Measurements from ENCODE around the gene HDLBP. TPM values are rescaled to one million over a fixed set of nuclear protein-coding genes. Genes with fewer than 3 reads are reported as not detected.

HDLBP gene
- total and polyA plus RNA-seq, 2 experiments from 2014 or later, result 613 to 711 TPM

DNA sequence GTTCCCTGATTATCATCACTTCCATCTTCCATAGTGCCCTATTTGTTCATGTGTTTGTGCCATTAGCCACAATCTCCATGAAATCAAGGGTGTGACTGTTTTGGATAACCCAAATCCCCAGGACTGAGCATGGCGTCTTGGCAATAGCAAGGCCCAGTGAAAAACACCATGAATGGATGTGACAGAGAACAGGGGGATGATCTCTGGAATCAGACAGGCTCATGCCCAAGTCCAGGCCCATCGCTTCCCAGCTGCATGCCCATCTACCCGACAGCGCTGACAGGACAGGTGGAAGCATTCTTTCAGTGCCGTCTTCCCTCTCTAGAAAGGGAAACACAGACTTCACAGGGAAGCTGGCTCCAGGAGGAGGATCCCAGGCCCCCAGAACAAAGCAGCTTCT, 50.0 kb downstream of the HDLBP start:
- peaks cover 80% of the 10 kb centered on the region for H3K36me3 ChIP-seq (ENCODE audit: low read depth)
- H3K9me2 ChIP-seq (ENCODE audit: insufficient read depth), result no peaks in the 10 kb centered on the region
- no peak overlapping the region for H3K4me2 ChIP-seq (ENCODE audit: unreplicated experiment)
- H3F3A ChIP-seq (ENCODE audit: insufficient read depth), result peaks cover 40% of the 10 kb centered on the region
- H2AFZ ChIP-seq, result no peak overlapping the region
- H3K4me1 ChIP-seq (ENCODE audit: insufficient read depth), result peaks cover 28% of the 10 kb centered on the region
- H3K9me3 ChIP-seq (ENCODE audit: low read depth), result no peaks in the 10 kb centered on the region
- 84 to 86% methylated on average over 5 of the region's 5 CpGs for WGBS, 2 experiments (ENCODE audit: low coverage in 1 of 2, low lambda C conversion rate in 2 of 2, missing lambda C conversion rate in 2 of 2)
- H3K27me3 ChIP-seq (replicated peaks; ENCODE audit: insufficient read depth), result no peaks in the 10 kb centered on the region
- TF ChIP-seq EZH2phosphoT487 (IDR thresholded peaks at IDR 0.05; ENCODE audit: insufficient read depth, low read depth), result no peak
- no peak for TF ChIP-seq EZH2 (IDR thresholded peaks at IDR 0.05; ENCODE audit: insufficient read depth, poor library complexity, severe bottlenecking)
- in situ Hi-C loops (cut with MboI), result no loop called here
- no peak overlapping the region for H3K9ac ChIP-seq
- H4K20me1 ChIP-seq (ENCODE audit: insufficient read depth), result peaks cover 26% of the 10 kb centered on the region
- H3K27ac ChIP-seq, result no peak overlapping the region
- no peak overlapping the region for H3K4me3 ChIP-seq
- peaks cover 100% of the 10 kb centered on the region for H3K79me2 ChIP-seq (ENCODE audit: insufficient read depth)
- no peak for DNase-seq

DNA sequence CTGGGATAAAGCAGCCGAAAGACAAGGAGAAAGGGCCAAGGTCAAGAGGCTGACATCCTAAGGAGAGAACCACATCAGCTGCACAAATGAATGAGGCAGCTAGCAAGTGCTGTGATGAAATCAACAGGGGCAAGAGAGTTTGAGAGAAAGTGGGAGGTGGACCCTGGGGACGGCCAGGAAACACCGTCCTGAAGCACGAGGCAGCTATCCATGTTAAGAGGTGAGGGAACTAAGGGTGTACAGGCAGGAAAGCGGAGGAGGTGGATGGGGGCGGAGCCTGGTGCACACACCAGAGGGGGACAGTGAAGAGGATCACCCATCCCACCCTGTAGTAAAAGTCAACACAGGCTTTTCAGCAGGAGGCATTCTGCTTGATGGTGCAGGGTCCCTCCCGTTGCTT, 52.4 kb downstream of the HDLBP start:
- WGBS, 2 experiments (ENCODE audit: low coverage in 1 of 2, low lambda C conversion rate in 2 of 2, missing lambda C conversion rate in 2 of 2), result 84 to 86% methylated on average over 6 to 7 of the region's 7 CpGs
- in situ Hi-C loops (cut with MboI), result no loop called here

DNA sequence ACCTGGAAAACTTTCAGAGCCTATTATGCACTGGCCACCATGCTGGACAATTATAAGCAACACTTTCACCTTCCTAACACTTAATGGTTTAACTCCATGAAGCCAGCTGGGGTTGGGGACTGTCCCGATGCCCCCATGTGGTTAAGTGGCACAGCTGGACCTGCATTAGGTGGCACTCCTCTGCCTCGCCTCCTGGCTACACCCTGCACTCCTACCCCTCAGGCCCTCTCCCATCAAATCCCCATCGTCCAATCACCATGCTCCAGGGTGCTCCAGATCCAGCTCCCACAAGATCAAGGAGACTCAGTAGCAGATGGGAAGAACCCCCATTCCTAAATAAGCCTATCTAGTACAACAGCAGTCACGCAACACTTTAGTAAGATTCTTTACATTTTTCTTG, 53.8 kb downstream of the HDLBP start:
- in situ Hi-C loops (cut with MboI), result no loop called here
- Histone ChIP-seq H4K20me1 (ENCODE audit: insufficient read depth) (peaks cover 17% of the 10 kb centered on the region), H3K36me3 (ENCODE audit: low read depth) (peaks cover 90% of the 10 kb centered on the region)

More for the DNA sequence above, 52.4 kb downstream of the HDLBP start:
- Histone ChIP-seq H3K27me3 (replicated peaks; ENCODE audit: insufficient read depth) (no peaks in the 10 kb centered on the region), H3K9ac (no peak overlapping the region), H3K4me2 (ENCODE audit: unreplicated experiment) (no peak overlapping the region), H2AFZ (no peak overlapping the region), H3K9me3 (ENCODE audit: low read depth) (no peaks in the 10 kb centered on the region), H3K36me3 (ENCODE audit: low read depth) (peaks cover 89% of the 10 kb centered on the region), H3K79me2 (ENCODE audit: insufficient read depth) (peaks cover 100% of the 10 kb centered on the region), H4K20me1 (ENCODE audit: insufficient read depth) (peaks cover 13% of the 10 kb centered on the region), H3K4me1 (ENCODE audit: insufficient read depth) (peaks cover 8% of the 10 kb centered on the region; the same call in 1 of the 2 replicates), H3K27ac (no peak overlapping the region), H3F3A (ENCODE audit: insufficient read depth) (peaks cover 49% of the 10 kb centered on the region), H3K4me3 (no peak overlapping the region), H3K9me2 (ENCODE audit: insufficient read depth) (no peaks in the 10 kb centered on the region)
- no peak for TF ChIP-seq EZH2 (IDR thresholded peaks at IDR 0.05; ENCODE audit: insufficient read depth, poor library complexity, severe bottlenecking)
- no peak for TF ChIP-seq EZH2phosphoT487 (IDR thresholded peaks at IDR 0.05; ENCODE audit: insufficient read depth, low read depth)
- no peak for DNase-seq

DNA sequence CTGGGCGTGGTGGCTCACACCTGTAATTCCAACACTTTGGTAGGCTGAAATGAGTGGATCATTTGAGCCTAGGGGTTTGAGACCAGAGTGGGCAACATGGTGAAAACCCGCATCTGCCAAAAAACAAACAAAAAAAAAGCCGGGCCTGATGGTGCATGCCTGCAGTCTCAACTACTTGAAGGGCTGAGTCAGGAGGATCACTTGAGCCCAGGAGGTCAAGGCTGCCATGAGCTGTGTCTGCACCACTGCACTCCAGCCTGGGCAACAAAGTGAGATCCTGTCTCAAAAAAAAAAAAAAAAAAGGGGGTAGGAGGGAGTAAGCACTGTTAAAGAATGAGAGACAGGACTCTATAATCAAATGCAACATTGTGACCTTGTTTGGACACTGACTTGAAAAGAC, 54.6 kb downstream of the HDLBP start:
- Histone ChIP-seq H4K20me1 (ENCODE audit: insufficient read depth) (peaks cover 17% of the 10 kb centered on the region), H3F3A (ENCODE audit: insufficient read depth) (peaks cover 64% of the 10 kb centered on the region), H3K27me3 (replicated peaks; ENCODE audit: insufficient read depth) (no peaks in the 10 kb centered on the region), H3K79me2 (ENCODE audit: insufficient read depth) (peaks cover 100% of the 10 kb centered on the region), H3K4me3 (no peak overlapping the region), H3K27ac (no peak overlapping the region), H3K9ac (no peak overlapping the region), H3K4me2 (ENCODE audit: unreplicated experiment) (no peak overlapping the region), H3K36me3 (ENCODE audit: low read depth) (peaks cover 90% of the 10 kb centered on the region), H3K4me1 (ENCODE audit: insufficient read depth) (0 out of 2 replicates have a peak, but pooled peaks cover 5% of the 10 kb centered on the region), H3K9me2 (ENCODE audit: insufficient read depth) (no peaks in the 10 kb centered on the region), H2AFZ (no peak overlapping the region), H3K9me3 (ENCODE audit: low read depth) (no peaks in the 10 kb centered on the region)
- WGBS, 2 experiments (ENCODE audit: low coverage in 1 of 2, low lambda C conversion rate in 2 of 2, missing lambda C conversion rate in 2 of 2), result 97 to 100% methylated on average over 3 of the region's 3 CpGs
- TF ChIP-seq EZH2phosphoT487 (IDR thresholded peaks at IDR 0.05; ENCODE audit: insufficient read depth, low read depth), result no peak
- no peak for TF ChIP-seq EZH2 (IDR thresholded peaks at IDR 0.05; ENCODE audit: insufficient read depth, poor library complexity, severe bottlenecking)
- in situ Hi-C loops (cut with MboI), result no loop called here
- DNase-seq, result no peak

More for the DNA sequence above, 53.8 kb downstream of the HDLBP start:
- H3K4me1 ChIP-seq (ENCODE audit: insufficient read depth), result 0 out of 2 replicates have a peak, but pooled peaks cover 5% of the 10 kb centered on the region
- no peaks in the 10 kb centered on the region for H3K27me3 ChIP-seq (replicated peaks; ENCODE audit: insufficient read depth)
- WGBS, 2 experiments (ENCODE audit: low coverage in 1 of 2, low lambda C conversion rate in 2 of 2, missing lambda C conversion rate in 2 of 2), result 71 to 73% methylated on average over 4 of the region's 4 CpGs
- no peak overlapping the region for H2AFZ ChIP-seq
- no peak overlapping the region for H3K9ac ChIP-seq
- H3K27ac ChIP-seq, result 0 out of 2 replicates have a peak overlapping the region, but pooled peaks have one; percentile 19
- H3K4me2 ChIP-seq (ENCODE audit: unreplicated experiment), result no peak overlapping the region
- no peak overlapping the region for H3K4me3 ChIP-seq
- peaks cover 60% of the 10 kb centered on the region for H3F3A ChIP-seq (ENCODE audit: insufficient read depth)
- DNase-seq, result no peak
- TF ChIP-seq EZH2phosphoT487 (IDR thresholded peaks at IDR 0.05; ENCODE audit: insufficient read depth, low read depth) (no peak), EZH2 (IDR thresholded peaks at IDR 0.05; ENCODE audit: insufficient read depth, poor library complexity, severe bottlenecking) (no peak)
- no peaks in the 10 kb centered on the region for H3K9me3 ChIP-seq (ENCODE audit: low read depth)
- H3K79me2 ChIP-seq (ENCODE audit: insufficient read depth), result peaks cover 100% of the 10 kb centered on the region
- no peaks in the 10 kb centered on the region for H3K9me2 ChIP-seq (ENCODE audit: insufficient read depth)
